ENCODE measurements around the gene ABT1.

ABT1 gene

GRCh38 chr6:26604797-26605196, 8.0 kb downstream of the ABT1 start:
- DNase-seq (ENCODE audit: low read depth) = no peak

- peak; percentile 48 for DNase-seq (ENCODE audit: low read depth)
Observed at GRCh38 chr6:26607434-26608230, 10.9 kb downstream of the ABT1 start.

DNA sequence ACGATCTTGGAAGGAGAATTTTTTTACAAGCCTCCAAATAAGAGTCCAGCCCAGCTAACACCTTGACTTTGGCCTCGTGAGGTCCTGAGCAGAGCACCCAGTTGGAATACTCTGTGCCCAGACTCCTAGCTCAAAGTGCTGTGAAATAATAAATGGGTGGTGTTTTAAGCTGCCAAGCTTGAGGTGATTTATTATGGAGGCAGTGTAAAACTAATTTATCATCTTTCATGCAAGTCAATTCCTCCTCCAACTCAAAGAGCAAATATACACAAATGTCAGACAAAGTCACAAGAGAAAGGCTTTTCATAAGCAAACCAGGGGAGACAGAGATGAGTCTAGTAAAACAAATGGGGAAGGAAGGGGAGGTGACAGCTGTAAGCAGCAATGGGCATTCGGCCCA, 12.7 kb downstream of the ABT1 start:
- no peak for DNase-seq (ENCODE audit: low read depth)

DNA sequence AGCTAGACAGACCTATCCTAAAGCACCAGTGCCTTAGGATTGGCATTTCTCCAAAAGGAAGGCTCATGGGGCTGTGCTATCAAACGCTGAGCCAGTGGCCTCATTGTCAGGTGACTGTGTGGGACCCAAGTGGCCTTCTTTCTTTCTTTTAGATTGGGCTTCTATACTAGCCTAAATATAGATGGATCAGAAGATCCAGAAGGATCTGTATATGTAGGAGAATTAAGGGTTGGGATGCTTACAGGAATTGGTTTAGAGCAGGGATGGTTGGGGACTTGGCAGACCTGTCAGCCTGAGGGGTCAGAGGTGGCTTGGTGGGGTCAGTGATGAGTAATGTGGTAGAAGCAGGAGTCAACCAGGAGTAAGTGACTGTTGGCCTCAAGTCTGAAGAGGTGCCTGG, 14.8 kb downstream of the ABT1 start:
- DNase-seq (ENCODE audit: low read depth) = no peak

- no peak for DNase-seq (ENCODE audit: low read depth)
Observed at GRCh38 chr6:26613201-26613600, 16.4 kb downstream of the ABT1 start.

GRCh38 chr6:26613689-26614683, 17.2 kb downstream of the ABT1 start:
- DNase-seq (ENCODE audit: low read depth) = no peak

GRCh38 chr6:26623339-26623859, 26.6 kb downstream of the ABT1 start:
- DNase-seq (ENCODE audit: low read depth) = no peak

DNA sequence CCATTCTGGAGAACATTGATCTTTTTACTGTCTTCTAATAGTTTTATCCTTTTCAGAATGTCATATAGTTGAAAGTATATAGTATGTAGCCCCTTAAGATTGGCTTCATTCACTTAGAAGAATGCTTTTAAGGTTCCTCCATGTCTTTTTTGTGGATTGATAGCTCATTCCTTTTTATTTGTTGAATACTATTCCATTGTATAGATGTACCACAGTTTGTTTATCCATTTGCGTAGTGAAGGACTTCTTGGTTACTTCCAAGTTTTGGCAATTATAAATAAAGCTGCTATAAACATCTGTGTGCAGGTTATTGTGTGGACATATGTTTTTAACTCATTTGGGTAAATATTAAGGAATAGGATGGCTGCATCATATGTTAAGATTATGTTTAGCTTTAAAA, 27.8 kb downstream of the ABT1 start:
- DNase-seq (ENCODE audit: low read depth) = no peak

DNA sequence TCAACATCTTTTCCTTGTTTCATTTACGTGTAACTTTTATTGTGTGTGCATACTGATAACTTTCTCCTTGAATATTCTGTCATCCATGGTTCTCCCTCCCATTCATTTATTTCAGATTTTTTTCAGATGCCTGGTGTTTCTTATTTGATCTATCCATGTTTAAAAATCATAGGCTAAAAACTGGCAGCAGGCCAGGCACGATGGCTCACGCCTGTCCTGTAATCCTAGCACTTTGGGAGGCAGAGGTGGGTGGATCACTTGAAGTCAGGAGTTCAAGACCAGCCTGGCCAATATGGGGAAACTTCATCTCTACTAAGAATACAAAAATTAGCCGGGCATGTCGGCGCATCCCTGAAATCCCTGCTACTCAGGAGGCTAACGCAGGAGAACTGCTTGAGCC, 31.1 kb downstream of the ABT1 start:
- DNase-seq (ENCODE audit: low read depth) = no peak

GRCh38 chr6:26629359-26629758, 32.6 kb downstream of the ABT1 start:
- no peak for DNase-seq (ENCODE audit: low read depth)

DNA sequence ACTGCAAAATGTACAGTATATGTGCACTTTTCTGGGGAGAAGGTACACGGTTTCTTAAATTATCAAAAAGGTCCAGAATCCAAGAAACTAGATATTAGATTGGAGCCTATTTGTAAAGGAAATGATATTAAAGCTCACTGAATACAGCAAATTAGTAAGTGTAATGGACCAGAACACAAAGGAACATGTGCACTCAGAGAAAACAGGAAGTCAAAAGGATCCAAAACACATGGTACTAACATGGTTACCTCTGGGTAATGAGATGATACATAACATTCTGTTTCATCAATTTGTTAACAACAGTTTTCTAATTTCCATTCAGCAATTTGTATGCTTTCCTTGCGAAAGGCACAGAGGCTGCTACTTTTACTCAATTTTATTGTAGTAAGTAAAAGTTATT, 44.1 kb downstream of the ABT1 start:
- DNase-seq (ENCODE audit: low read depth) = no peak

DNA sequence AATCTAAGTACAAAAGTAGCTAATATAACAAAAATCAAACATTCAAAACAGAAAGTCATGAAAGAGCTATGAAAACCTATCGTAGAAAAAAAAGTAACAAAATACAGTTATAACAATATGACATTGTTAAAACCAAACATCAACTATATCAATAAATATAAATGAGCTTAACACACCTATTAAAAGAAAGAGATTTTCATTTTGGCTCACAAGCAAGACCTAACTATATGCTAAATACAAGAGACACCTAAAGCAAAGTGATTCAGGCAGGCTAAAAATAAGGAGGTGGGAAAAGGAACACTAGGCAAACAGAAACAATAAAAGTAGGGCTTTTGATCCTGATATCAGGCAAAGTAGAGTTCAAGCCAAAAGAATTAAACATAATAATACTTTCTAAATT, 49.3 kb downstream of the ABT1 start:
- DNase-seq (ENCODE audit: low read depth) = no peak

Measured in HS-5 (cell line).